Measurements from ENCODE around the gene NAPG. TPM values are rescaled to one million over a fixed set of nuclear protein-coding genes. Genes with fewer than 3 reads are reported as not detected.

NAPG gene
- total and polyA plus RNA-seq, 4 donors, result 12.7 to 37.4 (median 26.2) TPM

GRCh38 chr18:10557085-10557677 lies 31.4 kb downstream of the NAPG start:
- ATAC-seq (ENCODE audit: insufficient read depth, low FRiP score) (no peak), DNase-seq (no peak)
- Histone ChIP-seq H3K9me3 (ENCODE audit: control insufficient read depth in 4 of 4, insufficient read depth in 3 of 4, low read length in 3 of 4) (no peaks in the 10 kb centered on the region), H3K9ac (ENCODE audit: insufficient read depth in 1 of 2, low read length in 2 of 2) (no peak overlapping the region), H3K27ac (ENCODE audit: low read depth in 1 of 2, low read length in 1 of 2) (no peak overlapping the region), H3K4me3 (no peak overlapping the region), H3K36me3 (ENCODE audit: control insufficient read depth in 4 of 4, insufficient read depth in 4 of 4, low read length in 4 of 4) (peaks cover 7 to 28% (median 17%) of the 10 kb centered on the region in 4 donors), H3K4me1 (ENCODE audit: control insufficient read depth in 5 of 5, insufficient read depth in 5 of 5, low read length in 5 of 5) (peaks cover 0 to 11% (median 0%) of the 10 kb centered on the region in 5 donors), H3K27me3 (ENCODE audit: control insufficient read depth in 3 of 3, insufficient read depth in 3 of 3, low read length in 2 of 3) (no peaks in the 10 kb centered on the region)
- 77 to 89% methylated on average over 6 of the region's 6 CpGs for WGBS, 2 donors
- TF ChIP-seq, protein P1, sequence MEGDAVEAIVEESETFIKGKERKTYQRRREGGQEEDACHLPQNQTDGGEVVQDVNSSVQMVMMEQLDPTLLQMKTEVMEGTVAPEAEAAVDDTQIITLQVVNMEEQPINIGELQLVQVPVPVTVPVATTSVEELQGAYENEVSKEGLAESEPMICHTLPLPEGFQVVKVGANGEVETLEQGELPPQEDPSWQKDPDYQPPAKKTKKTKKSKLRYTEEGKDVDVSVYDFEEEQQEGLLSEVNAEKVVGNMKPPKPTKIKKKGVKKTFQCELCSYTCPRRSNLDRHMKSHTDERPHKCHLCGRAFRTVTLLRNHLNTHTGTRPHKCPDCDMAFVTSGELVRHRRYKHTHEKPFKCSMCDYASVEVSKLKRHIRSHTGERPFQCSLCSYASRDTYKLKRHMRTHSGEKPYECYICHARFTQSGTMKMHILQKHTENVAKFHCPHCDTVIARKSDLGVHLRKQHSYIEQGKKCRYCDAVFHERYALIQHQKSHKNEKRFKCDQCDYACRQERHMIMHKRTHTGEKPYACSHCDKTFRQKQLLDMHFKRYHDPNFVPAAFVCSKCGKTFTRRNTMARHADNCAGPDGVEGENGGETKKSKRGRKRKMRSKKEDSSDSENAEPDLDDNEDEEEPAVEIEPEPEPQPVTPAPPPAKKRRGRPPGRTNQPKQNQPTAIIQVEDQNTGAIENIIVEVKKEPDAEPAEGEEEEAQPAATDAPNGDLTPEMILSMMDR (IDR thresholded peaks at IDR 0.05; ENCODE audit: control extremely low read depth, extremely low read depth), result no peak

- Histone ChIP-seq H3K9ac (ENCODE audit: insufficient read depth in 1 of 2, low read length in 2 of 2) (no peak overlapping the region), H3K27me3 (ENCODE audit: control insufficient read depth in 3 of 3, insufficient read depth in 3 of 3, low read length in 2 of 3) (no peaks in the 10 kb centered on the region), H3K9me3 (ENCODE audit: control insufficient read depth in 4 of 4, insufficient read depth in 3 of 4, low read length in 3 of 4) (no peaks in the 10 kb centered on the region), H3K27ac (ENCODE audit: low read depth in 1 of 2, low read length in 1 of 2) (no peak overlapping the region), H3K4me3 (no peak overlapping the region), H3K36me3 (ENCODE audit: control insufficient read depth in 4 of 4, insufficient read depth in 4 of 4, low read length in 4 of 4) (peaks cover 7 to 24% (median 14%) of the 10 kb centered on the region in 4 donors), H3K4me1 (ENCODE audit: control insufficient read depth in 5 of 5, insufficient read depth in 5 of 5, low read length in 5 of 5) (peaks cover 0 to 11% (median 0%) of the 10 kb centered on the region in 5 donors)
- DNase-seq, result no peak
- WGBS, 2 donors, result 93 to 94% methylated on average over 6 of the region's 6 CpGs
- ATAC-seq (ENCODE audit: insufficient read depth, low FRiP score), result no peak
- TF ChIP-seq, protein P1 (IDR thresholded peaks at IDR 0.05; ENCODE audit: control extremely low read depth, extremely low read depth), result no peak
Measured at GRCh38 chr18:10558243-10558966, 32.6 kb downstream of the NAPG start.

DNA sequence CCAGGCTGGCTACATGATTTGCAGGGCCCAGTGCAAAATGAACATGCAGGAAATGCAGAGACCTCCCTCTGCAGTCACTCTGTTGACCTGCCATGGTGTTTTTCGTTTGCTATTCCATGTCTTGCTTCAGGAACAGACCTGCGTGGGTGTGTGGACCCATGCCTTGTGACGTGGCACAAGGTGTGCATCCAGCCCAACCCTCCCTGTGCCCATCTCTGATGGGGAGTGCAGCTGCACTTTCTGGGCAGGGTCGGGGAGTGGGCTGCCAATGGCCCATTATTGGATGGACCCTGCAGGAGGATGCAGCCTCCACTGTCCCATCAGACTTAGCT lies 33.1 kb downstream of the NAPG start:
- Histone ChIP-seq H3K27ac (ENCODE audit: low read depth in 1 of 2, low read length in 1 of 2) (no peak overlapping the region), H3K4me1 (ENCODE audit: control insufficient read depth in 5 of 5, insufficient read depth in 5 of 5, low read length in 5 of 5) (peaks cover 0 to 11% (median 0%) of the 10 kb centered on the region in 5 donors), H3K36me3 (ENCODE audit: control insufficient read depth in 4 of 4, insufficient read depth in 4 of 4, low read length in 4 of 4) (peaks cover 7 to 20% (median 13%) of the 10 kb centered on the region in 4 donors), H3K9me3 (ENCODE audit: control insufficient read depth in 4 of 4, insufficient read depth in 3 of 4, low read length in 3 of 4) (peaks cover 0 to under 1% (median 0%) of the 10 kb centered on the region in 4 donors), H3K9ac (ENCODE audit: insufficient read depth in 1 of 2, low read length in 2 of 2) (no peak overlapping the region), H3K27me3 (ENCODE audit: control insufficient read depth in 3 of 3, insufficient read depth in 3 of 3, low read length in 2 of 3) (no peaks in the 10 kb centered on the region), H3K4me3 (no peak overlapping the region)
- no peak for ATAC-seq (ENCODE audit: insufficient read depth, low FRiP score)
- TF ChIP-seq, protein P1 (IDR thresholded peaks at IDR 0.05; ENCODE audit: control extremely low read depth, extremely low read depth), result no peak
- 92 to 94% methylated on average over 4 of the region's 4 CpGs for WGBS, 2 donors
- DNase-seq, result no peak
